Keratinocyte (primary cell): ENCODE results near the gene IL18RAP. TPM values are rescaled to one million over a fixed set of nuclear protein-coding genes. Genes with fewer than 3 reads are reported as not detected.

ENCODE experiments used
- DNase-seq: peaks from one replicate; pipeline ENCODE4 v3.0.0-alpha.2; 2011; ENCODE audit warnings: low read depth, missing footprints, low spot score
- FAIRE-seq: peaks from 2 replicates; lab custom pipeline; 2011; peaks lifted over from hg19 to GRCh38; lab: Jason Lieb, UNC
- H2AFZ ChIP-seq: 2 replicates; pipeline ENCODE4 v1.6.0; 2012; ENCODE audit warnings: low read length, control low read depth, inconsistent platforms; ENCODE audit not compliant: control insufficient read depth
- H3K27ac ChIP-seq: 2 replicates; pipeline ENCODE4 v1.5.1; 2011; ENCODE audit warnings: low read length; ENCODE audit not compliant: control insufficient read depth, insufficient read depth
- H3K27me3 ChIP-seq: 3 replicates; pipeline ENCODE4 v1.6.0; 2011; ENCODE audit warnings: low read length; ENCODE audit not compliant: control insufficient read depth, insufficient read depth; ENCODE audit errors: extremely low read depth
- H3K36me3 ChIP-seq, 2 experiments: 2 replicates in 1 of 2; 3 replicates in 1 of 2; pipeline ENCODE4 v1.5.1; 2011; ENCODE audit warnings: low read length in 2 of 2, mild to moderate bottlenecking in 1 of 2; ENCODE audit not compliant: control insufficient read depth in 2 of 2, insufficient read depth in 2 of 2; ENCODE audit errors: extremely low read depth in 1 of 2
- H3K4me1 ChIP-seq: 3 replicates; pipeline ENCODE4 v1.5.1; 2011; ENCODE audit warnings: low read length; ENCODE audit not compliant: control insufficient read depth, insufficient read depth; ENCODE audit errors: extremely low read depth
- H3K4me2 ChIP-seq: 3 replicates; pipeline ENCODE4 v1.6.0; 2011; ENCODE audit warnings: low read depth, low read length; ENCODE audit not compliant: control insufficient read depth, insufficient read depth; ENCODE audit errors: extremely low read depth
- H3K4me3 ChIP-seq, 3 experiments: fragments of 200-600 bp in 1 of 3; sonication (generic) in 1 of 3; 2 replicates in 2 of 3; 3 replicates in 1 of 3; pipeline ENCODE4 v1.5.1; 2011 to 2016; ENCODE audit warnings: low read length in 3 of 3, mild to moderate bottlenecking in 3 of 3, control low read depth in 2 of 3, inconsistent platforms in 1 of 3, low read depth in 1 of 3, mixed read lengths in 1 of 3, mixed run types in 1 of 3, moderate library complexity in 1 of 3; ENCODE audit not compliant: control insufficient read depth in 2 of 3, insufficient read depth in 2 of 3; ENCODE audit errors: extremely low read depth in 1 of 3
- H3K79me2 ChIP-seq: 2 replicates; pipeline ENCODE4 v1.6.0; 2012; ENCODE audit warnings: low read length; ENCODE audit not compliant: control insufficient read depth, insufficient read depth
- H3K9ac ChIP-seq: 3 replicates; pipeline ENCODE4 v1.6.0; 2011; ENCODE audit warnings: low read length; ENCODE audit not compliant: control insufficient read depth, insufficient read depth; ENCODE audit errors: extremely low read depth
- H3K9me1 ChIP-seq: 3 replicates; pipeline ENCODE4 v1.6.0; 2011; ENCODE audit warnings: low read length; ENCODE audit not compliant: control insufficient read depth, insufficient read depth; ENCODE audit errors: extremely low read depth
- H3K9me3 ChIP-seq: 2 replicates; pipeline ENCODE4 v1.5.1; 2012; ENCODE audit warnings: low read depth, low read length; ENCODE audit not compliant: control insufficient read depth
- H4K20me1 ChIP-seq: 3 replicates; pipeline ENCODE4 v1.6.0; 2011; ENCODE audit warnings: low read length; ENCODE audit not compliant: control insufficient read depth, insufficient read depth; ENCODE audit errors: extremely low read depth
- CTCF ChIP-seq, 3 experiments: IDR thresholded peaks in 1 of 3; conservative IDR thresholded peaks in 1 of 3; optimal IDR thresholded peaks in 1 of 3; 2 replicates in 2 of 3; 3 replicates in 1 of 3; pipeline versions ENCODE3 to v1.5.1; 2011; ENCODE audit warnings: low read length in 3 of 3, mild to moderate bottlenecking in 3 of 3, moderate library complexity in 2 of 3, control low read depth in 1 of 3, inconsistent platforms in 1 of 3; ENCODE audit not compliant: insufficient read depth in 2 of 3; ENCODE audit errors: extremely low read depth in 1 of 3
- EZH2 ChIP-seq: IDR thresholded peaks from one replicate; pipeline ENCODE4 v1.6.1; 2012; ENCODE audit warnings: inconsistent platforms, mild to moderate bottlenecking, low read length, moderate library complexity
- dilution Hi-C: fragments of 300-500 bp; cut with MboI; formaldehyde crosslinking; loops from one replicate; pipeline ENCODE4 v1.7.0; 2020; ENCODE audit warnings: low sequenced_read_pairs; ENCODE audit not compliant: extremely low pct_ligation_motif_present
- polyA plus RNA-seq, 5 experiments: library from polyadenylated mRNA; depleted of rRNA in 3 of 5; stranded (reverse) in 3 of 5; stranded (forward) in 1 of 5; unstranded in 1 of 5; fragments of >200 nt; gene quantifications; 1 replicate in 1 of 5; 2 replicates in 3 of 5; 3 replicates in 1 of 5; pipeline versions ENCODE4 v1.2.1 to v1.2.3, GENCODE V29; 2011 to 2012; ENCODE audit warnings: missing spikeins in 2 of 5, low read depth in 1 of 5, low replicate concordance in 1 of 5

Gene IL18RAP
- polyA plus RNA-seq, 1 donor (not counting 4 experiments of a cell fraction or from before 2014, with no cell fraction given), result not detected

- FAIRE-seq, result no peak
- dilution Hi-C loops, result loop anchor here (25.0 kb wide), 1 partner anchor 127 kb away; no protein-coding TSS in a partner anchor
Observed at GRCh38 chr2:102460467-102460866, 37.5 kb downstream of the IL18RAP start.

GRCh38 chr2:102461188-102461587, 38.2 kb downstream of the IL18RAP start:
- Histone ChIP-seq H3K9ac (no peak overlapping the region), H2AFZ (no peak overlapping the region), H3K4me3 (no peak overlapping the region), H3K79me2 (no peaks in the 10 kb centered on the region), H3K27me3 (no peaks in the 10 kb centered on the region), H3K9me1 (no peaks in the 10 kb centered on the region), H3K36me3 (no peaks in the 10 kb centered on the region), H3K9me3 (no peaks in the 10 kb centered on the region), H3K27ac (no peak overlapping the region), H3K4me1 (peaks cover 5% of the 10 kb centered on the region), H4K20me1 (no peaks in the 10 kb centered on the region), H3K4me2 (no peak overlapping the region)
- dilution Hi-C loops, result loop anchor here (25.0 kb wide), 1 partner anchor 126 kb away; no protein-coding TSS in a partner anchor
- no peak for TF ChIP-seq CTCF (optimal IDR thresholded peaks at IDR 0.05 in 1 of 3, IDR thresholded peaks at IDR 0.05 in 1 of 3, conservative IDR thresholded peaks at IDR 0.05 in 1 of 3; ENCODE audit: extremely low read depth in 1 of 3, insufficient read depth in 2 of 3, low read length in 3 of 3)
- no peak for TF ChIP-seq EZH2
- FAIRE-seq, result no peak
- DNase-seq, result no peak

More at GRCh38 chr2:102460467-102460866, 37.5 kb downstream of the IL18RAP start:
- H3K9me3 ChIP-seq, result no peaks in the 10 kb centered on the region
- no peaks in the 10 kb centered on the region for H3K4me1 ChIP-seq
- no peaks in the 10 kb centered on the region for H3K79me2 ChIP-seq
- H4K20me1 ChIP-seq, result no peaks in the 10 kb centered on the region
- H3K9ac ChIP-seq, result no peak overlapping the region
- H2AFZ ChIP-seq, result no peak overlapping the region
- no peaks in the 10 kb centered on the region for H3K36me3 ChIP-seq
- no peak overlapping the region for H3K27ac ChIP-seq
- H3K9me1 ChIP-seq, result no peaks in the 10 kb centered on the region
- no peak for DNase-seq
- no peak overlapping the region for H3K4me2 ChIP-seq
- no peak for TF ChIP-seq EZH2
- TF ChIP-seq CTCF (optimal IDR thresholded peaks at IDR 0.05 in 1 of 3, IDR thresholded peaks at IDR 0.05 in 1 of 3, conservative IDR thresholded peaks at IDR 0.05 in 1 of 3; ENCODE audit: extremely low read depth in 1 of 3, insufficient read depth in 2 of 3, low read length in 3 of 3), result no peak
- no peaks in the 10 kb centered on the region for H3K27me3 ChIP-seq
- H3K4me3 ChIP-seq, result no peak overlapping the region
